ENCODE results near the gene BCKDHA.

BCKDHA gene

DNA sequence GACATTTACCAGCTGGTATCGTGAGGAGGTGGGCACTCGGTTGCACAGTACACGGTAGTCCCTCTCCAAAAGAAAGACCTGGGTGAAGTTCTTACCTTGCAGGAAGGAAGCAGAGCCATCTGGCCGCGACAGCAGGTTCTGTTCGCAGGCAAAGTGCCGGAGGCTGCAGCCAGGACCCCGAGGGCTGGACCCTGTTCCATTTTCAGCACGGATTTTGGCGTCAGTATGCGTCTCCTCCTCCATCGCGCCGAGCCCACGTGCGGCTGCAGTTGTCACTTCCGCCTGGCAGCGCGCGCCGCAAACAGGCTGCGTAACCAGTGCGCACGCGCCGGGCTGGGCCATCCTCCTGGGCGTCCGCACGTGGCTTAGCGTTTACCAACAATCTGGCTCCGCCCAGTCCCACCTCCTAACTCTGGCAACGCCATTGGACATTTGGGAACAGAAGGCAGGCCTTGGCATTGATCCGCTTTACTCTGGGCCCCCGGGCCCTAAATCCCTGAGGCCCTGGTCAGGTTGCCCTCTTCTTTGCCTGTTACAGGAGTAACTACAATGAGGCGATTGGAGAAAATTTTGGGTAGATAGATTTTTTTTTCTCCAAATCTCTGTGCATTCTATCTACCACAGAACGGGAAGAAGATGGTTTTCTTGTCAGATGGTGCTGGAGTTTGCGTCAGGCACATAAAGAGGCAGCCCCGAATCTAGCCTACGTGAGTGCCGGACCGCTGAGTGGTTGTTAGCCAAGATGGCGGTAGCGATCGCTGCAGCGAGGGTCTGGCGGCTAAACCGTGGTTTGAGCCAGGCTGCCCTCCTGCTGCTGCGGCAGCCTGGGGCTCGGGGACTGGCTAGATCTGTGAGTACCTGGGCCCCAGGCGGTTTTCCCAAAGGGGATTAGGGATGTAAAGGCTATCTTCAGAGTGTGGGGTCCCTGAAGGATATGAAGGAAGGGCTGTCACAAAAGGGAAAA lies at the start of gene BCKDHA, which contains the start of gene EXOSC5:
Gene BCKDHA, plus strand, starts transcription at position 733 of the 964 bp plus-strand sequence. Its CDS starts 10 bp downstream, at position 743.
Gene EXOSC5, minus strand, starts transcription at position 274 of the 964 bp plus-strand sequence. Its CDS starts 31 bp downstream, at position 243.
- DNase-seq (ENCODE audit: extremely low spot score): peak; percentile 99
- ChIA-PET CTCF (interaction anchor here (2.1 kb wide), 1 partner anchor 33 kb away, joined by 4 read pairs; the partner anchor contains the start of gene B9D2), POLR2A (interaction anchor here (0.7 kb wide), 1 partner anchor 169 kb away, joined by 3 read pairs; no protein-coding TSS in a partner anchor)
- TF ChIP-seq, protein P1, sequence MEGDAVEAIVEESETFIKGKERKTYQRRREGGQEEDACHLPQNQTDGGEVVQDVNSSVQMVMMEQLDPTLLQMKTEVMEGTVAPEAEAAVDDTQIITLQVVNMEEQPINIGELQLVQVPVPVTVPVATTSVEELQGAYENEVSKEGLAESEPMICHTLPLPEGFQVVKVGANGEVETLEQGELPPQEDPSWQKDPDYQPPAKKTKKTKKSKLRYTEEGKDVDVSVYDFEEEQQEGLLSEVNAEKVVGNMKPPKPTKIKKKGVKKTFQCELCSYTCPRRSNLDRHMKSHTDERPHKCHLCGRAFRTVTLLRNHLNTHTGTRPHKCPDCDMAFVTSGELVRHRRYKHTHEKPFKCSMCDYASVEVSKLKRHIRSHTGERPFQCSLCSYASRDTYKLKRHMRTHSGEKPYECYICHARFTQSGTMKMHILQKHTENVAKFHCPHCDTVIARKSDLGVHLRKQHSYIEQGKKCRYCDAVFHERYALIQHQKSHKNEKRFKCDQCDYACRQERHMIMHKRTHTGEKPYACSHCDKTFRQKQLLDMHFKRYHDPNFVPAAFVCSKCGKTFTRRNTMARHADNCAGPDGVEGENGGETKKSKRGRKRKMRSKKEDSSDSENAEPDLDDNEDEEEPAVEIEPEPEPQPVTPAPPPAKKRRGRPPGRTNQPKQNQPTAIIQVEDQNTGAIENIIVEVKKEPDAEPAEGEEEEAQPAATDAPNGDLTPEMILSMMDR (IDR thresholded peaks at IDR 0.05; ENCODE audit: control extremely low read depth, extremely low read depth, low read depth, missing control alignments): no peak

DNA sequence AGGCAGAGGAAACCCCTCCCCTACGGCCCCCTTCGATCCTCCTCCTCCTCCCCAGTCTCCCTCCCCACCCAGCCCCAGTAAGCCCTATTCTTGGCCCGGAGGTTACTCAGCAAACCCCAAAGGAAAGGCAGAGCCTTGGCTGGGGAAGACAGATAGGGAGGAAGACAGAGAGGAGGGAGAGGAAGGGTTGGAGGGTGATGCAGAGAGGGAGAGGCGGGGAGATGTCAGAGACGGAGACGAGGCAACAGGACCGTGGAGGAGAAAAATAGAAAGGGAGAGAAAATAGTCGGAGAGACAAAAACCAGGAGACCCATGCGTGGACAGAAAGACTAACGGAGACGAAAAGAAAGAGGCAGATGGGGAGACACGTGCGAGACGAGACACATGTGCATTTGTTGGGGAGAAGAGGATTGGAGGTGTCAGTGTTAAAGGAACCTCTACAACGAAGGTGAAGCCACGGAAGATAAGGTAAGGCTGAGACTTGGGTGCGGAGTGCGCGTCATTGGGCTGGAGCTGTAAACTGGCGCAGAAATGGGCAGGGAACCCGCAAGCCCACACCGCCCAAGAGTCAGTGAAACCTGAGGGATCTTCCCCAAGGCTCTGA lies 46.8 kb upstream of the BCKDHA start:
- DNase-seq (ENCODE audit: extremely low spot score): peak; percentile 40
- TF ChIP-seq, protein P1 (IDR thresholded peaks at IDR 0.05; ENCODE audit: control extremely low read depth, extremely low read depth, low read depth, missing control alignments): no peak
- ChIA-PET POLR2A (interaction anchor here (0.5 to 3.2 kb wide), 4 partner anchors 14 to 181 kb away, joined by 3 to 25 read pairs (median 3); partner anchors contain the start of gene B9D2), CTCF (interaction anchor here (1.0 to 6.7 kb wide), 11 partner anchors 10 to 146 kb away, joined by 3 to 68 read pairs (median 14); partner anchors contain the start of genes B9D2 and CCDC97)

DNA sequence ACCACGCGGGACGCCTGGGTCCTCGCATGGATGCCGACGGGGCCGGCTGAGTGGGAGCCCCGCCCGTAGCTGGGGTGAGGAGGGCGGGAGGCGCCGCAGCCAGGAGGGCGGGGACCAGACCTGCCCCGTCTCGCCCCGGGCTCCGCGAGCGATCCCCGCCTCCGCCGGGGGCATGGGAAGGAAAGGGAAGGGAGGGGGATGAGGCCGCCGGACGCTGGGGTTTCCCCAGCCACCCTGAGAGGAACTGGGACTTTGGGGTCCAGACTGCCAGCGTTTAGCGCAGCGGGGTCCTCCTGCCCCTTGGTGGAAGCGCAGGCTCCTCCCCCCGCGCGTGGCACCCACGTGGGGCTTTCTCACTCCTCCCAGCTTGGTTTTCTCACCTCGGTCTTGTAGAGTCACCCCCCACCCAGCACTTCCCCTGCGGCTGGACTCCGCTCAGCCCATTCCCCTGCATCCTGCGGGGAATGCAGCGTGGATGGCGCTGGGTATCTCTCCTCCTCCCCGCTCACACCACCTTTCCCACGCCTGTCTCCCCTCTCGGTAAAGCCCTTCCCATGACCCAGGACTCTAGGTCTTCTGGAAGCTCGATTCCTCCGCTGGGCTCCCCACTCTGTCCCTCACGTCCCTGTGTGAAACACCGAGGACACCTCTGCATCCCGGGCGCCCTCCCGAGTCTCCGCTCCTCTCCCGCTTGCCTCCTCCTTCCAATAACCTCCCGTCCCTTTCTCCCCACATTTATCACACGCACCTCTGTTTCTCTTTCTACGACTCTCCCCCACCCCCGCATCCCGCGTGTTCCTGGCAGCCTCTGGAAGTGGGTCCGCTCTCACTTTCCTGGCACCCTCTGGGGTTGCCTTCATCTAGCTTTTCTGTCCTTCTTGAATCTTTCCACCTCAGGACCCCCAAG lies 46.0 kb upstream of the BCKDHA start:
- ChIA-PET CTCF (interaction anchor here (1.0 to 6.7 kb wide), 18 partner anchors 9 to 149 kb away, joined by 3 to 68 read pairs (median 6); partner anchors contain the start of genes B9D2 and CCDC97), POLR2A (interaction anchor here (0.5 to 3.2 kb wide), 9 partner anchors 13 to 180 kb away, joined by 3 to 25 read pairs (median 3); partner anchors contain the start of gene B9D2)
- TF ChIP-seq, protein P1 (IDR thresholded peaks at IDR 0.05; ENCODE audit: control extremely low read depth, extremely low read depth, low read depth, missing control alignments): no peak
- DNase-seq (ENCODE audit: extremely low spot score): peak; percentile 91

DNA sequence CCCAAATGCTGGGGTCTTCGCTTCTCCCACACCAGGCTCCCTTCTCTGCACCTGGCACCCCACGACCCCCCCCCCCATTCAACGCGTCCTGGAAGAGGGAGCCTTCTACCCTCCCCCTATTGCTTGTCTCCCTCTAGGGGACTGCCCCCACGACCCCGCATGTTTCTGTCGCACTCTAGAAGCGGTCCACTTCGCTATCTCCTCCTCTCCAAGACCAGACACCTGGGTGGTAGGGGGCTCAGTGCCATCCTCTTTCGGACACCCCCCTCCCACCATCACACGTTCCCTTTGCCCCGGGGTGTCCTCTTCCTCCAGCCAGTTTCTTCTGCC lies 45.4 kb upstream of the BCKDHA start:
- TF ChIP-seq, protein P1 (IDR thresholded peaks at IDR 0.05; ENCODE audit: control extremely low read depth, extremely low read depth, low read depth, missing control alignments): no peak
- ChIA-PET POLR2A (interaction anchor here (0.6 to 3.2 kb wide), 4 partner anchors 12 to 148 kb away, joined by 3 to 25 read pairs (median 4); partner anchors contain the start of gene B9D2), CTCF (interaction anchor here (1.0 to 6.7 kb wide), 20 partner anchors 8 to 573 kb away, joined by 3 to 68 read pairs (median 6); partner anchors contain the start of genes B9D2 and CCDC97)
- no peak for DNase-seq (ENCODE audit: extremely low spot score)

DNA sequence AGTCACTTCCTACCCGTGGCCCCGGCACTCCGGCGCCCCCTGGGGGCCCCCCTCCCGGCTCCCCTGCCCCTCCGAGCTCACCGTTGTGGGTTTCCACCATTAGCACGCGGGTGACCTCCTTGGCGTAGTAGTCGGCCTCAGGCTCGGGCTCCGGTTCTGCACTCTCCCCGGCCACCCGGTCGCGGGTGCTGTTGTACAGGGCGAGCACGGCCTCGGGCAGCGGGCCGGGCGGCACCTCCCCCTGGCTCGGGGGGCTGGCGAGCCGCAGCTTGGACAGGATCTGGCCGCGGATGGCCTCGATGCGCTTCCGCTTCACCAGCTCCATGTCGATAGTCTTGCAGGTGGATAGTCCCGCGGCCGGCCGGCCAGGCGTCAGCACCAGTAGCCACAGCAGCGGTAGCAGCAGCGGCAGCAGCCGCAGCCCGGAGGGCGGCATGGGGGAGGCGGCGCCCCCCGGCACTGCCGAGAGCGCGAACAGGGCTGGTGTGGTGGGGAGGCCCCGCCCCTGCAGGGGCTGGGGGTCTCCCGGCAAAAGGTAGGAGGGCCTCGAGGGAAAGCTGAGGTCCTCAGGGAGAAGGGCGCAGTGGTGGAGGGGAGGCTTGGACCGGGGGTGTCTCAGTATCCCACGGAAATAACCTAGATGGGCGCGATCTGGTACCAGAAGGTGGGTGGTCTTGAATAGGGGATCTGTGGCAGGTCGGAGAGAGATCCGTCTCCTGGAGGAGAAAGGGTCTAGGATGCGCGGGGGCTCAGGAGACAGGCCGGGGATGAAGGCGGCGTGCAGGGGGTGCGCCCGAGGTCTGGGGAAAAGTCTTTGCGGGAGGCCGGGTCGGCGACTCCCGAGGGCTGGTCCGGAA lies 44.8 kb upstream of the BCKDHA start:
- ChIA-PET POLR2A (interaction anchor here (0.6 to 3.2 kb wide), 5 partner anchors 12 to 179 kb away, joined by 3 to 25 read pairs (median 3); partner anchors contain the start of gene B9D2), CTCF (interaction anchor here (1.0 to 6.7 kb wide), 20 partner anchors 9 to 573 kb away, joined by 3 to 68 read pairs (median 6); partner anchors contain the start of genes B9D2, CCDC97 and ERICH4)
- TF ChIP-seq, protein P1 (IDR thresholded peaks at IDR 0.05; ENCODE audit: control extremely low read depth, extremely low read depth, low read depth, missing control alignments): peak; percentile 51
- peak; percentile 82 for DNase-seq (ENCODE audit: extremely low spot score)
